NOMO-1 treated with dmso at 0.1 percent for 144 hours (cell line): ENCODE data around the gene PARD3B.

ENCODE experiments used
- DNase-seq: peaks from one replicate; lab custom pipeline; 2025; ENCODE audit not compliant: unreplicated experiment; lab: John Stamatoyannopoulos, UW

Gene PARD3B

GRCh38 chr2:205438241-205438640 is 893.0 kb downstream of the PARD3B start:
- no peak for DNase-seq

- DNase-seq: no peak
These were observed 894.3 kb downstream of the PARD3B start for GRCh38 chr2:205439621-205440020.

GRCh38 chr2:205441524-205441923 is 896.2 kb downstream of the PARD3B start:
- no peak for DNase-seq

DNA sequence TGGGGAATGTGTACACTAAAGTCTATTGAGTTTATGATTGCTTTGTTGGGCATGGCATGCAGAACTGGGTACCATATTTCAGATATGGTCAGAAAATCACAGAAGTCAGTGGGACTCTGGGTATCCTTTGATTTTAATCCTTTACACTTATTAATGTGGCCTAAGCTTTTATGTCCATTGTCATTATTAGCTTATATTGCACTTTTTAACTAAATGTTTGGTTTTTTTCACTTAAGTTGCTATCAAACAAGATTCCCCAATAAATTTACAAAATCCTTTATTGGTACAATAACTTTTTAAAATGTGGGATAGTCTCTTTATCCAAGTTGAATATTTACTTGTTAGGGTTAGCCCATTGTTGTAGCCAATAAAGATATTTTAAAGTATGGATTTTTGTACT is 902.9 kb downstream of the PARD3B start:
- no peak for DNase-seq

GRCh38 chr2:205451901-205452512 is 906.7 kb downstream of the PARD3B start:
- no peak for DNase-seq

GRCh38 chr2:205453202-205453601 is 907.9 kb downstream of the PARD3B start:
- DNase-seq: no peak

- no peak for DNase-seq
These were observed 911.4 kb downstream of the PARD3B start for GRCh38 chr2:205456682-205457081.

DNA sequence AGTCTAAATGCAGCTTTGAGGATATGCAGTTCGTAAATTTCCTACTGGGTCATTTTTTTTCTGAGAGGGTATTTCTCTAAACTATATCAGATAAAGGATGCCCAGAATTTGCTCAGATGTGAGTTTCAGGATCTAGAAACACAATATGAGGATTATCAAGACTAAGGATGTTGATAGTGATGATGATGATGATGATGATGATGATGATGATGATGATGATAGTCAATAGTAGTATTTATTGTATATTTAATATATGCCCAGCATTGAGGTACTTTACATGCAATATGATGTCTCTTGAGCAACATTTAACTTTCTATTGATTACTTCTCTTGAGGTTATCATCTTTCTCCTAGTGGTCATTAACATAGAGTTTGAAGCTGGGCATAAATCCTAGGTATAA is 914.9 kb downstream of the PARD3B start:
- DNase-seq: no peak

DNA sequence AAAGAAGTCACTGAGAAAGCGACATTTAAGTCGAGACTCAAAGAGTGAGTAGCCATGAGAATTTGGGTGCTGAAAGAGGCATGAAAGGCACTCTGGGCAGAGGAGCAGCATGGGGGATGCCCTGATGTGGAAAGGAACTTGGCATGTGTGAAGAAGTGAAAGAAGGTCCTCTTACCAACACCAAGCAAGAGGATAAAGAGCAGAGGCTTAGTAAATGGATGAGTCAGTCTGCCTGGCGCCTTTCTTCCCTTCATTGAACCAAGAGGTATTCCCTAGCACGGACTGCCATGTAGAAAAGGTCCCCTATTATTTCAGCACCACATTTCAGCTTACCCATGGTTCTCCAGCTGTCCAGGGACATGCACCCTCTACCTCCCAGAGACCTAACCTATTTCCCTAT is 915.9 kb downstream of the PARD3B start:
- DNase-seq: no peak

DNA sequence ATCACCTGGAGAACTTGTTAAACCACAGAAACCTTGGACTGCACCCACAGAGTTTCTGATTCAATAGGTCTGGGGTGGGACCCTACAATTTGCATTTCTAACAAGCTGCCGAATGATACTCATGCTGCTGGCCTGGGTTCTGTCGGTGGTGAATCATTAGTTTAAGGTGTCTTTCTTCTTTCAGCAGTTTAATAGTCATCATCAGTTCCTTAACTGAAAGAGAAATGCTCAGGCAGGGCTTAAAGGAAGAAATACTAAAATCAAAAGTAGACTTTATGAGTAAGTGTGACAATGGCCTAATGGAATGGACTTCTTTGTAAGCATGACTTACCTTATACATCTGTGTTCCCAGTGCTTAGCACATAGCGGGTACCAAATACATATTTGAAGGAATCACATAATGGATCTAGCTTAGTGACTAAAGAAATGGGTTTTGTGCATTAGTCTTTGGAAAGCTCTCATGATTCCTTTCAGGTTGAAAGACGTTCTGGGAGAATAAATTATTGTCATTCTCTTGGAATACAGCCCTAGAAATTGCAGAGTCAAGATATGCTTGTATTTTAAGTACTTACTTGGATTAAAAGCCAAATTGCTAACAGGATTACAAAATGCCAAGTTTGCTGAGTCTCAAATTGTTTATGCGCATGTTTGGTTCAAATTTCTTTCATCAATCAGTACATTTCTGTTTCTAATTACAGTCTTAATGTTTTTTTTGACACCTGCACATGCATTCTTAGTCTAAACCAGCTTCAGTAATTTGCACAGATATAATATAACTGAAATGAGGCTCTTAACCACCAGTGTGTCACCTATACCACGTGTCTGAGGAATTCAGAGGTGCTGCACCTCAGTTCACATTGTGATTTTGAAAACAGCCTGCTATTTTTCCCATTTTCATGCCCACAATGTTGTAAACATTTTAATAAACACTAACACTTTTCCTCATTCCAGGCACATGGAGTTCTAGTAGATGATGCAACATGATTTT is 916.7 kb downstream of the PARD3B start:
- DNase-seq: no peak

GRCh38 chr2:205462681-205463345 is 917.5 kb downstream of the PARD3B start:
- no peak for DNase-seq

GRCh38 chr2:205463466-205464025 is 918.3 kb downstream of the PARD3B start:
- no peak for DNase-seq

- DNase-seq: no peak
These were observed 919.4 kb downstream of the PARD3B start for GRCh38 chr2:205464681-205465080.

GRCh38 chr2:205465791-205466190 is 920.5 kb downstream of the PARD3B start:
- no peak for DNase-seq

DNA sequence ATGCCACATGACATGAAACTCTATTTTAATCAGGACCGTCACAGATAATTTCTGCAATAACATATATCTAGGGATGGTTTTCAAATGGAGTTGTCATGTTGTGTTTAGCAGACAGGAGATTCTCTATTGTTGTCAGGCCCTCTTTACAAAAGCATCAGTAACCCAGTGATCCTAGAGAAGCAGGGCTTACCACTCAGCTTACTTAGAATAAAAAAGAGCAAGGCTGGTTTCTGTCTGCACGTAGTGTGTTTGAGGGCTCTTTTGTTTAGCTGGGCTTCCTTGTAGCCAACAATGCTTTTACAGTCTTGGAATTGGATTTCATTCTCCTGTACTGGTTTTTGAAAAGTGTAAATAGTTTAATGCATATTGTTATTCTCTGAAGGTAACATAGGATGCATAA is 926.5 kb downstream of the PARD3B start:
- DNase-seq: no peak

- no peak for DNase-seq
These were observed 928.5 kb downstream of the PARD3B start for GRCh38 chr2:205473791-205474190.

DNA sequence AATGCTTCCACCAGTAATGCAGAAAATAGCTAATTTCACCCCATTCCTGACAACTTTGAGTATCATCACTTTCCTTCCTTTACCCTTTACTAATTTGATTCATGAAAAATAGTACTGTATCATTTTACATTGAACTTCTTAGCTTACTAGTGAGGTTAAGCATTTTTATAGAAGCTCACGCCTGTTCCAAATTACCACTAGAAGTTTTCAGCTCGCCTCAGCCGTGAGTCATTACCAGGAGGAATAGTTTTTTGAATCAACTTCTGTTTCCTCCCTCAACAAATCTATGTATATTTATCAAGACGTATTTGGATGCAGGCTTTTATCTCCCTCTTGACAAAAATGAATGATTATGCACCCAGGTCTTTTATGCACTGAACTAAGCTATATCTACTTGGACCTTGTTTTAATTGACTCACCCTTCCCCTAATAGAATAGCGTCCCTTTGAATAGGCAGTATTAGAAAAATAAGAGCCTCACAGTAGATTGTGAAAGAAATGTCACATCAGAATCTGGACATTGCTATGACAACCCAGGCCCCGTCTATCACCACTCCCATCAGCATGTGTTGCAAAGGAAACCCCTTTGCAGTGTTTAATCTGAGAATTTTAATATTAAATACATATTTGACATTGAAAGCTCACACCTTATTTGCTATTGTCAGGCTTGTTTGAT is 929.6 kb downstream of the PARD3B start:
- DNase-seq: no peak

DNA sequence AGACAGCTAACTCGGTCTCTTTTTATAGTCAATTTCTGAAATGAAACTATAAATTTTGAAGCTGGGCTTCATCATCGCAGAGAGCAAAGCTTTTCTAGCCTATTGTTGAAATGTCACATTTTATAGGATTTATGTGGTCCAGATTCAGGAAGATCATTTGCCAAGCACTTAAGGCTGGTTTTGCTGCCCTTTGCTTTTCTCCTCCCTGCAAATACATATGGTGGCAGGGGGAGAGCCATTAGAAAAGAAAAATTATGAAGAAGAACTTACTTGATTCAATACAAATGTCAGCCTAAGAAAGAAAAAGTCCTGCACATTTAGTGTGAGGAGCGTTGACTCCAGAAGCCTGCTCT is 930.1 kb downstream of the PARD3B start:
- no peak for DNase-seq

DNA sequence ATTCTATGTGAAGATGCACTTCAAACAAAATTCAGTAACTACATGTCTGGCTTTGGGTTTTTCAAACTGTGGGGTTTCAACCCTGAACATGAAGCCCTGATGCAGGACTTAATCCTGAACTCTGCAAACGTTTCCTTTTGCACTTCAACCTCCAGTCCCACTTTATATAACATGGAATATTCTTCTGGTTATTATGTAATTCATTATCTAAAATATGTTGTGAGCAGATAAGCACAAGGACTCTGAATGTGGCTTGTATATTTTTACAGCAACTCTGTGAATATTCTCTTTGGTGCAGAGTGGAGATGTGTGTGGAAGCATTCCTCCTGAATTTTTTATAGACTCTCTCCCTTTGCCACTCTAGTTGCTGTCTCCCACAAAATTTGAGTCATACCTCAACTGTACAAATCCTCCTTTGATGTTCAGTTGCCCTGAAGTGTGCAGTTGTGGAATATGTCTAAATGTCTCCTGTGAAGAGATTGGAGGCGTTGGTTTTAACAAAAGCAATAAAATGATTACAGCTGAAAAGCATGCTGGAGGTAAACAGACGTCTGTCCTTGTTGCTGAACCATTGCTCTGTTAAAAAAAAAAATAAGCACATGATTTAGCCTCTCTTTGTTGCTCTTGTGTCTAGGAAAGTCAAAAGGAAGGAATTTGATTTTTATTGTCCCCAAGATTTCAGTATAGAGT is 931.9 kb downstream of the PARD3B start:
- DNase-seq: no peak

GRCh38 chr2:205481861-205482260 is 936.6 kb downstream of the PARD3B start:
- DNase-seq: no peak
